ENCODE data around the gene SETD3. TPM values are rescaled to one million over a fixed set of nuclear protein-coding genes. Genes with fewer than 3 reads are reported as not detected.

Gene SETD3
- total RNA-seq, 1 donor from 2014 or later: 62.8 TPM

DNA sequence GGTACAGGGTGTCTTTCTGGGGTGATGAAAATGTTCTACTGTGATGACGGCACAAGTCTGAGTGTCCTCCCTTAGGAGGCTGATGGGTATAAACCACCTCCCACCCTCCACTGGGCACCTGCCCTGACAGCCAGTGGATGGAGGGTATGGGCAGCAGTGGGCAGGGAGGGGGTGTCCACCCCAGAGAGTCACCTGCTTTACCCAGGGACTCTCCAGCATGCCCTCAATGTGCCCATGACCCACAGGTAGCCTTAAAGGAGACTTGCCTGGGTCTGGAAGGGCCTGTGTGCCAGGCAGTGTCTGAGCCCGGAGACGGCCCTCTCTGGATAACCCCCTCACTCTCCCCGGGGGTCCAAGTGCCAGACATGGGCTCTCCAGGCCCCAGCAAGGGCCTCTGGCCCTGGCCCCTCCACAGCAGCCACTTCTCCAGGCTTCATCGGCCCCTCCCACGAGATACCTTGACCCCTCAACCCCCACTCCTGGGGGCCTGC, 39.3 kb upstream of the SETD3 start:
- TF ChIP-seq, protein P1, sequence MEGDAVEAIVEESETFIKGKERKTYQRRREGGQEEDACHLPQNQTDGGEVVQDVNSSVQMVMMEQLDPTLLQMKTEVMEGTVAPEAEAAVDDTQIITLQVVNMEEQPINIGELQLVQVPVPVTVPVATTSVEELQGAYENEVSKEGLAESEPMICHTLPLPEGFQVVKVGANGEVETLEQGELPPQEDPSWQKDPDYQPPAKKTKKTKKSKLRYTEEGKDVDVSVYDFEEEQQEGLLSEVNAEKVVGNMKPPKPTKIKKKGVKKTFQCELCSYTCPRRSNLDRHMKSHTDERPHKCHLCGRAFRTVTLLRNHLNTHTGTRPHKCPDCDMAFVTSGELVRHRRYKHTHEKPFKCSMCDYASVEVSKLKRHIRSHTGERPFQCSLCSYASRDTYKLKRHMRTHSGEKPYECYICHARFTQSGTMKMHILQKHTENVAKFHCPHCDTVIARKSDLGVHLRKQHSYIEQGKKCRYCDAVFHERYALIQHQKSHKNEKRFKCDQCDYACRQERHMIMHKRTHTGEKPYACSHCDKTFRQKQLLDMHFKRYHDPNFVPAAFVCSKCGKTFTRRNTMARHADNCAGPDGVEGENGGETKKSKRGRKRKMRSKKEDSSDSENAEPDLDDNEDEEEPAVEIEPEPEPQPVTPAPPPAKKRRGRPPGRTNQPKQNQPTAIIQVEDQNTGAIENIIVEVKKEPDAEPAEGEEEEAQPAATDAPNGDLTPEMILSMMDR (IDR thresholded peaks at IDR 0.05; ENCODE audit: insufficient read depth, low read depth, low read length): no peak
- TF ChIP-seq EZH2 (IDR thresholded peaks at IDR 0.05; ENCODE audit: insufficient read depth, low read length): no peak
- peaks cover 11% of the 10 kb centered on the region for H4K20me1 ChIP-seq (ENCODE audit: insufficient read depth, low read length)
- no peak overlapping the region for H3K27ac ChIP-seq (ENCODE audit: low read depth, low read length)
- no peak overlapping the region for H3K4me3 ChIP-seq (ENCODE audit: insufficient read depth, low read depth, low read length)
- no peaks in the 10 kb centered on the region for H3K9me3 Mint-ChIP-seq (ENCODE audit: unreplicated experiment)
- DNase-seq (ENCODE audit: low read depth) (no peak), FAIRE-seq (no peak)
- no peaks in the 10 kb centered on the region for H3K36me3 Mint-ChIP-seq (ENCODE audit: low read depth, unreplicated experiment)
- no peak overlapping the region for H3K9ac ChIP-seq (ENCODE audit: low read length)
- no peak overlapping the region for H2AFZ ChIP-seq (ENCODE audit: low read depth, low read length)
- H3K9me3 ChIP-seq (ENCODE audit: insufficient read depth, low read depth, low read length): no peaks in the 10 kb centered on the region
- no peak overlapping the region for H3K4me2 ChIP-seq (ENCODE audit: low read length)
- no peaks in the 10 kb centered on the region for H3K36me3 ChIP-seq (ENCODE audit: insufficient read depth, low read length)
- no peak overlapping the region for H3K4me3 Mint-ChIP-seq (ENCODE audit: unreplicated experiment)
- H3K27me3 ChIP-seq (ENCODE audit: insufficient read depth, low read length): no peaks in the 10 kb centered on the region
- H3K79me2 ChIP-seq (ENCODE audit: insufficient read depth, low read length): peaks cover 10% of the 10 kb centered on the region
- H3K4me1 ChIP-seq (ENCODE audit: insufficient read depth, low read length): peaks cover 31% of the 10 kb centered on the region
- no peaks in the 10 kb centered on the region for H3K27me3 Mint-ChIP-seq (ENCODE audit: low read depth, unreplicated experiment)
- H3K27ac Mint-ChIP-seq (ENCODE audit: unreplicated experiment): no peak overlapping the region
- H3K4me1 Mint-ChIP-seq (ENCODE audit: low read depth, unreplicated experiment): peaks cover 7% of the 10 kb centered on the region

DNA sequence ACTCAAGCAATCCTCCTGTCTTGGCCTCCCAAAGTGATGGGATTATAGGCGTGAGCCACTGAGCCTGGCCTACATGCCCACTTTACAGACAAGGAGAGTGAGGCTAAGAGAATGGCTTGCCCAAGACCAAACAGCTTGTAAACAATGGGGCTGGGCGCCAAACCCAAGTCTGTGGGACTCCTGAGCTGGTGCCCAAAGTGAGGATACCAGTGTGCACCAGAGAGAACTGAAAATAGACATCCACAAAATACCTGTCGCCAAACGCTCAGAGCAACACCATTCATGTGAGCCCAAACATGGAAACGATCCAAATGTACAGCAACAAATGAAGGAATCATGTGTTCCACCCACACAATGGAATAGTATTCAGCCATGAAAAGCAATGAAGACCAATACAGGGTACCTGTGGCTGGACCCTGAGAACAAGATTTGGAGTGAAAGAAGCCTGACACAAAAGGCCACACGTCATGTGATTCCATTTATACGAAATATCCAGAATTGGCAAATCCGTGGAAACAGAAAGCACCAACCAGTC, 38.8 kb upstream of the SETD3 start:
- Histone ChIP-seq H3K4me1 (ENCODE audit: insufficient read depth, low read length) (peaks cover 25% of the 10 kb centered on the region), H3K27ac (ENCODE audit: low read depth, low read length) (no peak overlapping the region), H2AFZ (ENCODE audit: low read depth, low read length) (no peak overlapping the region), H3K27me3 (ENCODE audit: insufficient read depth, low read length) (no peaks in the 10 kb centered on the region), H3K36me3 (ENCODE audit: insufficient read depth, low read length) (no peaks in the 10 kb centered on the region), H3K9ac (ENCODE audit: low read length) (no peak overlapping the region), H3K4me3 (ENCODE audit: insufficient read depth, low read depth, low read length) (no peak overlapping the region), H3K79me2 (ENCODE audit: insufficient read depth, low read length) (peaks cover 10% of the 10 kb centered on the region), H4K20me1 (ENCODE audit: insufficient read depth, low read length) (peaks cover 11% of the 10 kb centered on the region), H3K9me3 (ENCODE audit: insufficient read depth, low read depth, low read length) (no peaks in the 10 kb centered on the region), H3K4me2 (ENCODE audit: low read length) (no peak overlapping the region)
- DNase-seq (ENCODE audit: low read depth) (no peak), FAIRE-seq (no peak)
- no peak overlapping the region for H3K27ac Mint-ChIP-seq (ENCODE audit: unreplicated experiment)
- H3K36me3 Mint-ChIP-seq (ENCODE audit: low read depth, unreplicated experiment): no peaks in the 10 kb centered on the region
- no peaks in the 10 kb centered on the region for H3K9me3 Mint-ChIP-seq (ENCODE audit: unreplicated experiment)
- H3K27me3 Mint-ChIP-seq (ENCODE audit: low read depth, unreplicated experiment): no peaks in the 10 kb centered on the region
- TF ChIP-seq EZH2 (IDR thresholded peaks at IDR 0.05; ENCODE audit: insufficient read depth, low read length): no peak
- TF ChIP-seq, protein P1 (IDR thresholded peaks at IDR 0.05; ENCODE audit: insufficient read depth, low read depth, low read length): no peak
- peaks cover 5% of the 10 kb centered on the region for H3K4me1 Mint-ChIP-seq (ENCODE audit: low read depth, unreplicated experiment)
- no peak overlapping the region for H3K4me3 Mint-ChIP-seq (ENCODE audit: unreplicated experiment)
